Measurements from ENCODE around the gene SHE. TPM values are rescaled to one million over a fixed set of nuclear protein-coding genes. Genes with fewer than 3 reads are reported as not detected.

Gene SHE
- total and polyA plus RNA-seq, 10 of the 15 experiments (the other 5 are each of a cell fraction or from before 2014, with no cell fraction given): under 0.01 to 0.05 (median 0.03) TPM; not detected in 3

DNA sequence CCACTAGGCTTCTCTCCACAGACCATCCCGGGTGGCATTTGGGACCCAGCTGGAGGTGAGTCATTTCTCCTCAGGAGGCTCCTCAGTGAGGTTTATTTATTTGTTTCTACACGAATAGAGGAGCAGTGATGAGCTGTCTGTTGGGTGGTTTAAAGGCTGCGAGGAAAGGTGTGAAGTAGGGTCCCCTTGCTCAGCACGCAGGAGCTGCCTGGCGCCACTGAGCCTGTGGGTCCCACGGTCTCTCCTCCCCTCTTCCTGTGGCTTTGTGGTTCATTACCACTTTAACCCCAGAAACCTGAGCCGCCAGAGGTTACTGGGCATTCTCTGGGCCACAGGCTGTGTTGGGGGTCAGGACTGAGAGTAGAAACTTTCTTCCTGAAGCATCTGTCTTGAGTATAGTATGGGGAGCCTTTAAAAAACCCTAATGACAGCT, 57.2 kb downstream of the SHE start (continued):
- TF ChIP-seq, protein P1, sequence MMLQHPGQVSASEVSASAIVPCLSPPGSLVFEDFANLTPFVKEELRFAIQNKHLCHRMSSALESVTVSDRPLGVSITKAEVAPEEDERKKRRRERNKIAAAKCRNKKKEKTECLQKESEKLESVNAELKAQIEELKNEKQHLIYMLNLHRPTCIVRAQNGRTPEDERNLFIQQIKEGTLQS (IDR thresholded peaks at IDR 0.05; ENCODE audit: borderline replicate concordance, extremely low read depth, low read depth, low read length): no peak
- peak; percentile 46; the same call in 1 of the 2 replicates for TF ChIP-seq NFYB (IDR thresholded peaks at IDR 0.05; ENCODE audit: insufficient read depth, low read depth, low read length)
- TF ChIP-seq, protein P2, sequence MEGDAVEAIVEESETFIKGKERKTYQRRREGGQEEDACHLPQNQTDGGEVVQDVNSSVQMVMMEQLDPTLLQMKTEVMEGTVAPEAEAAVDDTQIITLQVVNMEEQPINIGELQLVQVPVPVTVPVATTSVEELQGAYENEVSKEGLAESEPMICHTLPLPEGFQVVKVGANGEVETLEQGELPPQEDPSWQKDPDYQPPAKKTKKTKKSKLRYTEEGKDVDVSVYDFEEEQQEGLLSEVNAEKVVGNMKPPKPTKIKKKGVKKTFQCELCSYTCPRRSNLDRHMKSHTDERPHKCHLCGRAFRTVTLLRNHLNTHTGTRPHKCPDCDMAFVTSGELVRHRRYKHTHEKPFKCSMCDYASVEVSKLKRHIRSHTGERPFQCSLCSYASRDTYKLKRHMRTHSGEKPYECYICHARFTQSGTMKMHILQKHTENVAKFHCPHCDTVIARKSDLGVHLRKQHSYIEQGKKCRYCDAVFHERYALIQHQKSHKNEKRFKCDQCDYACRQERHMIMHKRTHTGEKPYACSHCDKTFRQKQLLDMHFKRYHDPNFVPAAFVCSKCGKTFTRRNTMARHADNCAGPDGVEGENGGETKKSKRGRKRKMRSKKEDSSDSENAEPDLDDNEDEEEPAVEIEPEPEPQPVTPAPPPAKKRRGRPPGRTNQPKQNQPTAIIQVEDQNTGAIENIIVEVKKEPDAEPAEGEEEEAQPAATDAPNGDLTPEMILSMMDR (IDR thresholded peaks at IDR 0.05 in 2 of 3, conservative IDR thresholded peaks at IDR 0.05 in 1 of 3; ENCODE audit: control insufficient read depth in 2 of 3, extremely low read depth in 1 of 3, insufficient read depth in 1 of 3, low read depth in 3 of 3, low read length in 3 of 3): no peak
- peak; percentile 84 for TF ChIP-seq NFIC (IDR thresholded peaks at IDR 0.05; ENCODE audit: low read depth, low read length)
- TF ChIP-seq ZBTB4 (CRISPR knock-in tag; IDR thresholded peaks at IDR 0.05): no peak
- TF ChIP-seq, protein P3, sequence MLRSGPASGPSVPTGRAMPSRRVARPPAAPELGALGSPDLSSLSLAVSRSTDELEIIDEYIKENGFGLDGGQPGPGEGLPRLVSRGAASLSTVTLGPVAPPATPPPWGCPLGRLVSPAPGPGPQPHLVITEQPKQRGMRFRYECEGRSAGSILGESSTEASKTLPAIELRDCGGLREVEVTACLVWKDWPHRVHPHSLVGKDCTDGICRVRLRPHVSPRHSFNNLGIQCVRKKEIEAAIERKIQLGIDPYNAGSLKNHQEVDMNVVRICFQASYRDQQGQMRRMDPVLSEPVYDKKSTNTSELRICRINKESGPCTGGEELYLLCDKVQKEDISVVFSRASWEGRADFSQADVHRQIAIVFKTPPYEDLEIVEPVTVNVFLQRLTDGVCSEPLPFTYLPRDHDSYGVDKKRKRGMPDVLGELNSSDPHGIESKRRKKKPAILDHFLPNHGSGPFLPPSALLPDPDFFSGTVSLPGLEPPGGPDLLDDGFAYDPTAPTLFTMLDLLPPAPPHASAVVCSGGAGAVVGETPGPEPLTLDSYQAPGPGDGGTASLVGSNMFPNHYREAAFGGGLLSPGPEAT (IDR thresholded peaks at IDR 0.05; ENCODE audit: low read depth): peak; percentile 64
- TF ChIP-seq MLLT1 (IDR thresholded peaks at IDR 0.05): peak; percentile 84
- peak; percentile 56 for TF ChIP-seq MTA2 (IDR thresholded peaks at IDR 0.05; ENCODE audit: low read depth)
- TF ChIP-seq FOXM1 (IDR thresholded peaks at IDR 0.05; ENCODE audit: low read depth, low read length): peak; percentile 67; the same call in 1 of the 2 replicates
- 0 out of 2 replicates have a peak, but pooled peaks have one; percentile 22 for TF ChIP-seq TCF12 (IDR thresholded peaks at IDR 0.05; ENCODE audit: low read depth, low read length)
- no peak for TF ChIP-seq POLR2AphosphoS2 (IDR thresholded peaks at IDR 0.05; ENCODE audit: low read depth, low read length)
- no peak for TF ChIP-seq SUZ12 (IDR thresholded peaks at IDR 0.05; ENCODE audit: unreplicated experiment)
- no peak for TF ChIP-seq CEBPB (IDR thresholded peaks at IDR 0.05; ENCODE audit: borderline replicate concordance in 1 of 2, low read depth in 2 of 2, low read length in 2 of 2)
- no peak for TF ChIP-seq MXI1 (IDR thresholded peaks at IDR 0.05; ENCODE audit: low read depth, low read length)
- no peak for TF ChIP-seq NBN (IDR thresholded peaks at IDR 0.05)
- TF ChIP-seq RUNX3 (IDR thresholded peaks at IDR 0.05; ENCODE audit: low read length): peak; percentile 99
- TF ChIP-seq CREM (IDR thresholded peaks at IDR 0.05; ENCODE audit: low read depth): peak; percentile 27; the same call in 1 of the 2 replicates
- TF ChIP-seq EED (IDR thresholded peaks at IDR 0.05; ENCODE audit: low read depth): peak; percentile 87

Measured in GM12878 (cell line).